Pancreas (tissue), 10 donors: ENCODE measurements around the gene ARHGAP8. TPM values are rescaled to one million over a fixed set of nuclear protein-coding genes. Genes with fewer than 3 reads are reported as not detected.

ENCODE experiments used
- ATAC-seq, 4 donors: fragments of 200-7000 bp; cut with Tn5 transposase; one replicate each; pipeline versions ENCODE4 v1.8.0 to v1.9.1; 2020; ENCODE audit warnings: mild to moderate bottlenecking in 4 of 4, moderate library complexity in 4 of 4
- DNase-seq, 6 donors: peaks; one replicate each; pipeline ENCODE4 v3.0.0-alpha.2; 2020
- FAIRE-seq: peaks from 2 replicates; lab custom pipeline; 2012; peaks lifted over from hg19 to GRCh38; lab: Jason Lieb, UNC
- H3K27ac ChIP-seq, 4 donors: fragments of 200-600 bp; sonication (generic); 1 replicate in 3 of 4; 2 replicates in 1 of 4; pipeline versions ENCODE4 v1.5.0 to v1.8.0; 2020
- H3K27me3 ChIP-seq, 4 donors: fragments of 200-600 bp; one replicate each; pipeline ENCODE4 v1.8.0; 2021
- H3K36me3 ChIP-seq, 3 donors: fragments of 200-600 bp; sonication (generic) in 1 of 3; one replicate each; pipeline versions ENCODE4 v1.5.0 to v1.8.0; 2020 to 2021
- H3K4me1 ChIP-seq, 3 donors: fragments of 200-600 bp; one replicate each; pipeline ENCODE4 v1.8.0; 2021
- H3K4me3 ChIP-seq, 4 donors: fragments of 200-600 bp; sonication (generic) in 2 of 4; one replicate each; pipeline versions ENCODE4 v1.5.0 to v1.8.0; 2020 to 2021
- H3K9me3 ChIP-seq, 4 donors: fragments of 200-600 bp; one replicate each; pipeline ENCODE4 v1.8.0; 2021
- WGBS, 2 donors: extraction: QIAGEN DNeasy Blood & Tissue Kit; methylation state at CpG; one replicate each; pipeline ENCODE4 v1.1.7; 2013; 5-methylcytosine and 5-hydroxymethylcytosine counted together
- intact Hi-C, 3 donors: fragments of 100-400 bp; cut with DNase I; formaldehyde crosslinking; loops; one replicate each; pipeline versions ENCODE4 v1.11.1 to v1.14.2; 2022
- polyA plus RNA-seq, 2 donors: library from polyadenylated mRNA; stranded (reverse); fragments of 200-250 nt; gene quantifications; one replicate each; pipeline ENCODE4 v1.2.3, GENCODE V29; 2013
- total RNA-seq, 6 donors: library from RNA; stranded (reverse); fragmentation: NEBNext Ultra II Directional in 4 of 6; extraction: Animal tissue kit (Norgen Biotek cat#: 25700) in 4 of 6; gene quantifications; one replicate each; pipeline versions ENCODE4 v1.2.1 to v1.2.4, GENCODE V29; 2021 to 2023
- TF ChIP-seq, protein P1 (sequence below), 4 donors: fragments of 200-600 bp; sonication (generic) in 3 of 4; IDR thresholded peaks; one replicate each; pipeline versions ENCODE4 v1.5.0 to v1.8.0; 2021; ENCODE audit warnings: antibody characterized with exemption in 4 of 4
- donor health status: healthy with polysubstance abuse.
- donor health status: DM: no; HTN: no; CAD: no; lungs with moderate emphysema.
- donor health status: DM: no; HTN: no; CAD: no.
- donor health status: control.
- donor health status: control.
- donor health status: Bipolar disorder and iron deficiency.
- donor health status: DM: yes; HTN: yes; CAD: no.
- donor health status: DM: no; HTN: no; CAD: no.
- donor health status: DM: no; HTN: no; CAD: no.
- donor health status: DM: yes; HTN: yes; CAD: no.

Gene ARHGAP8
- total and polyA plus RNA-seq, 8 donors = 8.6 to 59.2 (median 15.1) TPM

DNA sequence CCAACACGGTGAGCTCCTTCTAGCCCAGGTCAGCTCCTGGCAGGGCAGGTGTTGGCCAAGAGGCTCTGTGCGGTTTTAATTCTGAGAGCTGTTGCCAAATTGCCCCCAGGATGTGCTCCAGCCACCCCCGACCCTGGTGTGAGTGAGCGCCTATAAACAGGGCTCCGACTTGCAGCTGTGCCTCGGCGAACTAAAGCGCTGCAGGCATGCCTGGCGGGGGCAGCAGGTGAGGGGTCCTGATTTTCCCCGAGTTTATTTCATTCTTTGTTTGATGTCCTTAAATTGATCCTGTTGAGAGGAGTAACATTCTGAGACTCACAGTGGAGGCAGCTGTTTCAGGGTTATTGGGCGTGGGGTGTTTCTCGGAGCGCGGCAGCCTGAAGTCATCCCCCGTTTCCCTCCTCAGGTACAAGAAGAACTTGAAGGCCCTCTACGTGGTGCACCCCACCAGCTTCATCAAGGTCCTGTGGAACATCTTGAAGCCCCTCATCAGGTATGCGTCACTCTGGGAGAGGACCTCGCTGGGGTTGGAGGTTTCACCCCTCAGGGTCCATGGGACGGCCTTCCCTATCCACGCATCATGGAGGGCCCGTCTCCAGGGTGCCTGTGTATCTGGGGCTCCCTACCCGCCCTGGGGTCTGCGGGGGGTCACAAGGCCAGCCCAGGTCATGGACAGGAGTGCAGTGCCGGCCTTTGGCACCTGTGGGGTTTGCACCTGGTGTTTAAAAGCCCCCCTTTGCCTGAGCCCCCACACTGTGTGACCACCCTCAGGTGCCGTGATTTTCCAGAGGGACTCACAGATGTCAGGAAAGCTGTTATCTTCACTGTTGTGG lies 62.1 kb downstream of the ARHGAP8 start:
- no peaks in the 10 kb centered on the region for H3K9me3 ChIP-seq
- H3K36me3 ChIP-seq = no peaks in the 10 kb centered on the region
- no peaks in the 10 kb centered on the region for H3K4me1 ChIP-seq
- intact Hi-C loops = no loop called here
- H3K27ac ChIP-seq = no peak overlapping the region
- H3K27me3 ChIP-seq = no peaks in the 10 kb centered on the region
- no peak for ATAC-seq
- TF ChIP-seq, protein P1, sequence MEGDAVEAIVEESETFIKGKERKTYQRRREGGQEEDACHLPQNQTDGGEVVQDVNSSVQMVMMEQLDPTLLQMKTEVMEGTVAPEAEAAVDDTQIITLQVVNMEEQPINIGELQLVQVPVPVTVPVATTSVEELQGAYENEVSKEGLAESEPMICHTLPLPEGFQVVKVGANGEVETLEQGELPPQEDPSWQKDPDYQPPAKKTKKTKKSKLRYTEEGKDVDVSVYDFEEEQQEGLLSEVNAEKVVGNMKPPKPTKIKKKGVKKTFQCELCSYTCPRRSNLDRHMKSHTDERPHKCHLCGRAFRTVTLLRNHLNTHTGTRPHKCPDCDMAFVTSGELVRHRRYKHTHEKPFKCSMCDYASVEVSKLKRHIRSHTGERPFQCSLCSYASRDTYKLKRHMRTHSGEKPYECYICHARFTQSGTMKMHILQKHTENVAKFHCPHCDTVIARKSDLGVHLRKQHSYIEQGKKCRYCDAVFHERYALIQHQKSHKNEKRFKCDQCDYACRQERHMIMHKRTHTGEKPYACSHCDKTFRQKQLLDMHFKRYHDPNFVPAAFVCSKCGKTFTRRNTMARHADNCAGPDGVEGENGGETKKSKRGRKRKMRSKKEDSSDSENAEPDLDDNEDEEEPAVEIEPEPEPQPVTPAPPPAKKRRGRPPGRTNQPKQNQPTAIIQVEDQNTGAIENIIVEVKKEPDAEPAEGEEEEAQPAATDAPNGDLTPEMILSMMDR (IDR thresholded peaks at IDR 0.05) = no peak
- peak in 1 of 6 donors; percentile 32 for DNase-seq
- no peak overlapping the region for H3K4me3 ChIP-seq
- FAIRE-seq = no peak
- 90 to 91% methylated on average over 25 of the region's 25 CpGs for WGBS, 2 donors

DNA sequence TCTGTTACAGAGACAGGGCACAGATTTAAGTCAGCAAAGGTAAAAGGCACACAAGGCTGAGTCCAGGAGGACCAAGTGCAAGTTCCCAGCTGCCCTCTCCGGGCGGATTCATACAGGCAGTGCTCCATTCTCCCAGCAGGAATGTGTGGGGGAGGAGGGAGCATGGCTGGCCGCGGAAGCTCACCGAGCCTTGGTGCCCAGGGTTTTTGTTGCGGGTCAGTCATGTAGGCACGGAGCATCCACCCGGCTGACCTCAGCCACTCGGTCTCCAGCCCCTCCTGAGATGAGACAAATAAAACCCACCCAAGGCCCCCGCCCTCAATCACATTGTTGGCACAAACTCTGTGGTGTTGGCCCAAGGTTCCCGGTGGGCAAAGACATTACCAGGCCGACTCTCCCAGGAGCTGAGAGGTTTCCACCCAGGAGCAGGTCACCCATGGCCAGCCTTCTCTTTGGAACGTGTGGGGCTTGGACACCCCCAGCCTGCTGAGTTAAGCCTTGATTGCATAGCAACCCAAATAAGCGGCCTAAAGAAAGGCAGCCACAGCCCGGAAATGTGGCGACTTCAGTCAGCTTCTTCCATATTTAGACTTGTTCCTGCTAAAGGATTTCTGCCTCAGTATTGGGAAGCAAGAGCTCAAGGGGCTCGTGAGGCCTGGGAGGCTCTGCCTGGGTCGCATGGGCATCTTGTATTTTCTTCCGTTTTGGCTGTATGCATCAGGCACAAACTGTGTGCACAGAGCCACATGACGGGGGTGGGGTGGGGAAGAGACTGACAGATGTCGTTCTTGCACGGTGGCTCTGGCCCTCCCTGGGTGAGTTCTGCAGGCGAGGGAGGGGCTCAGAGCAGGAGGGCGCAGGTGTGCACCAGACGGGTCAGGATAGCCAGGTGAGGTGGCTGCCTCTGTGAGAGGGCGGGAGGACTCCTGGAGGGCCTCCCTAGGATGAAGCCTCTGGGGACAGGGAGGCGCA lies 63.0 kb downstream of the ARHGAP8 start:
- FAIRE-seq = no peak
- peak in 2 of 6 donors; percentile 27 to 35 for DNase-seq
- TF ChIP-seq, protein P1 (IDR thresholded peaks at IDR 0.05) = no peak
- intact Hi-C loops = no loop called here
- Histone ChIP-seq H3K36me3 (no peaks in the 10 kb centered on the region), H3K4me3 (no peak overlapping the region), H3K27me3 (no peaks in the 10 kb centered on the region), H3K27ac (no peak overlapping the region), H3K4me1 (peaks cover 0 to 3% (median 0%) of the 10 kb centered on the region in 3 donors), H3K9me3 (no peaks in the 10 kb centered on the region)
- 90 to 91% methylated on average over 27 of the region's 27 CpGs for WGBS, 2 donors
- ATAC-seq = no peak

DNA sequence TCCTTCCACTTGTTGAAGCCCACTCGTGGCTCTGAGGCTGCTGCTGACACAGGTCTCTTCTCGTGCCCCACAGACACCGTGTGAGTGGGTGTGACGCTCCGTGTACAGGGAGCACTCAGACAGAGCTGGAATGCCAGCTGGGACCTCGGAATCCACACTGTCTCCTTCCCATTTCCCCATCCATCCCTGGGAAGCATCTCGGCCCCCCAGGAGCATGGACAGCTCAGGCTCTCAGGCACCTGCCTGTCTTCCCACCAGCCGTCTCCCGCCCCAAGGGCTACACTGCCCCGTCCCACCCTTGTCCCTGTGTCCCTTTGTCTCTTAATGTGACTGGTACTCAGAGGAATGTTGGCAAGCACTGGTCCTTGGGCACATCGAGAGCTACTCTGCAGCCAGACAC lies 63.8 kb downstream of the ARHGAP8 start:
- no peak overlapping the region for H3K27ac ChIP-seq
- DNase-seq = peak in 1 of 6 donors; percentile 26
- no peak for FAIRE-seq
- 82 to 85% methylated on average over 11 of the region's 11 CpGs for WGBS, 2 donors
- intact Hi-C loops = no loop called here
- no peaks in the 10 kb centered on the region for H3K27me3 ChIP-seq
- ATAC-seq = no peak
- no peak overlapping the region for H3K4me3 ChIP-seq
- TF ChIP-seq, protein P1 (IDR thresholded peaks at IDR 0.05) = no peak
- H3K4me1 ChIP-seq = peaks cover 0 to 3% (median 0%) of the 10 kb centered on the region in 3 donors
- H3K36me3 ChIP-seq = no peaks in the 10 kb centered on the region
- no peaks in the 10 kb centered on the region for H3K9me3 ChIP-seq

DNA sequence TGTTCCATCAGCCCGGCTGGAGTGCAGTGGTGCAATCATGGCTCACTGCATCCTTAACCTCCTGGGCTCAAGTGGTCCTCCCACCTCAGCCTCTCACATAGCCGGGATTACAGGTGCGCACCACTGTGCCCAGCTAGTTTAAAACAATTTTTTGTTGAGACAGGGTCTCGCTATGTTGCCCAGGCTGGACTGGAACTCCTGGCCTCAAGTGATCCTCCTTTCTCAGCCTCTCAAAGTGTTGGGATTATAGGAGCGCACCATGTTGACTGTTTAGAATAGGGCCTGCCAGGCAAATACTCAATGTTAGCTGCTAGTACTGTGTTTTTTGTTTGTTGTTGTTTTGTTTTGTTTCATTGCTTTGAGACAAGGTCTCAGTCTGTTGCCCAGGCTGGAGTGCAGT lies 66.4 kb downstream of the ARHGAP8 start:
- Histone ChIP-seq H3K4me3 (no peak overlapping the region), H3K36me3 (peaks cover 0 to 6% (median 0%) of the 10 kb centered on the region in 3 donors), H3K4me1 (peaks cover 0 to 3% (median 0%) of the 10 kb centered on the region in 3 donors), H3K27ac (no peak overlapping the region), H3K27me3 (no peaks in the 10 kb centered on the region), H3K9me3 (no peaks in the 10 kb centered on the region)
- DNase-seq (peak in 1 of 6 donors; percentile 2), FAIRE-seq (no peak), ATAC-seq (no peak)
- TF ChIP-seq, protein P1 (IDR thresholded peaks at IDR 0.05) = no peak
- intact Hi-C loops = no loop called here
- WGBS, 2 donors = 92 to 94% methylated on average over 5 of the region's 5 CpGs
